ENCODE results near the gene FHAD1.

Gene FHAD1

DNA sequence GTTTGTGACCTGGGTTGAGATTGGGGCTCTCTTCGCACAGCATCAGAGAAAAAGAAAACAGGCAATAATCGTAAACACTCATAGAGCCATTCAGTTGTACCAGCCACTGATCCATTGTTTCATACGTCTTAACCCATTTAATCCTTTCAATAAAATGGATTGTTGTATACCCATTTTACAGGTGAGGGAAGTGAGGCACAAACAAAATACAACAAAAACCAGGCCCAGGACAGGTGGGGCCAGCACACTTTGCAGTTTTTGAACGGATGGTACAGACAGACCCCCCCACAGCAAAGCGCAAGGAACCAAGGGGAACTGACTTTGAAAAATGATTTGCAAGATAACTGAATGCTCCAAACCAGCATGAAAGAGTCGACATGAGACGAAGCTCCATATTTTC lies 4.3 kb upstream of the FHAD1 start:
- Histone ChIP-seq H3K36me3 (ENCODE audit: insufficient read depth, low read length) (no peaks in the 10 kb centered on the region; the same call in 1 of the 2 replicates), H3K4me2 (ENCODE audit: low read length) (no peak overlapping the region), H3K4me3 (ENCODE audit: low read depth, low read length, poor library complexity, severe bottlenecking) (no peak overlapping the region), H3K9me2 (ENCODE audit: low read depth, low read length) (no peaks in the 10 kb centered on the region), H4K20me1 (ENCODE audit: insufficient read depth, low read length) (no peaks in the 10 kb centered on the region), H3F3A (ENCODE audit: insufficient read depth, low read length) (no peaks in the 10 kb centered on the region), H3K27ac (ENCODE audit: low read depth, low read length, poor library complexity, severe bottlenecking) (no peak overlapping the region), H3K9me3 (ENCODE audit: low read length) (no peaks in the 10 kb centered on the region), H2AFZ (ENCODE audit: low read length) (no peak overlapping the region), H3K27me3 (ENCODE audit: insufficient read depth, low read length) (no peaks in the 10 kb centered on the region; the same call in 1 of the 2 replicates), H3K9ac (ENCODE audit: low read length) (no peak overlapping the region), H3K4me1 (ENCODE audit: insufficient read depth, low read length, severe bottlenecking) (no peaks in the 10 kb centered on the region), H3K79me2 (ENCODE audit: insufficient read depth, low read length) (no peaks in the 10 kb centered on the region)
- no peak for TF ChIP-seq EZH2 (IDR thresholded peaks at IDR 0.05; ENCODE audit: borderline replicate concordance, low read length)
- TF ChIP-seq, protein P1, sequence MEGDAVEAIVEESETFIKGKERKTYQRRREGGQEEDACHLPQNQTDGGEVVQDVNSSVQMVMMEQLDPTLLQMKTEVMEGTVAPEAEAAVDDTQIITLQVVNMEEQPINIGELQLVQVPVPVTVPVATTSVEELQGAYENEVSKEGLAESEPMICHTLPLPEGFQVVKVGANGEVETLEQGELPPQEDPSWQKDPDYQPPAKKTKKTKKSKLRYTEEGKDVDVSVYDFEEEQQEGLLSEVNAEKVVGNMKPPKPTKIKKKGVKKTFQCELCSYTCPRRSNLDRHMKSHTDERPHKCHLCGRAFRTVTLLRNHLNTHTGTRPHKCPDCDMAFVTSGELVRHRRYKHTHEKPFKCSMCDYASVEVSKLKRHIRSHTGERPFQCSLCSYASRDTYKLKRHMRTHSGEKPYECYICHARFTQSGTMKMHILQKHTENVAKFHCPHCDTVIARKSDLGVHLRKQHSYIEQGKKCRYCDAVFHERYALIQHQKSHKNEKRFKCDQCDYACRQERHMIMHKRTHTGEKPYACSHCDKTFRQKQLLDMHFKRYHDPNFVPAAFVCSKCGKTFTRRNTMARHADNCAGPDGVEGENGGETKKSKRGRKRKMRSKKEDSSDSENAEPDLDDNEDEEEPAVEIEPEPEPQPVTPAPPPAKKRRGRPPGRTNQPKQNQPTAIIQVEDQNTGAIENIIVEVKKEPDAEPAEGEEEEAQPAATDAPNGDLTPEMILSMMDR (IDR thresholded peaks at IDR 0.05; ENCODE audit: low read length), result no peak

DNA sequence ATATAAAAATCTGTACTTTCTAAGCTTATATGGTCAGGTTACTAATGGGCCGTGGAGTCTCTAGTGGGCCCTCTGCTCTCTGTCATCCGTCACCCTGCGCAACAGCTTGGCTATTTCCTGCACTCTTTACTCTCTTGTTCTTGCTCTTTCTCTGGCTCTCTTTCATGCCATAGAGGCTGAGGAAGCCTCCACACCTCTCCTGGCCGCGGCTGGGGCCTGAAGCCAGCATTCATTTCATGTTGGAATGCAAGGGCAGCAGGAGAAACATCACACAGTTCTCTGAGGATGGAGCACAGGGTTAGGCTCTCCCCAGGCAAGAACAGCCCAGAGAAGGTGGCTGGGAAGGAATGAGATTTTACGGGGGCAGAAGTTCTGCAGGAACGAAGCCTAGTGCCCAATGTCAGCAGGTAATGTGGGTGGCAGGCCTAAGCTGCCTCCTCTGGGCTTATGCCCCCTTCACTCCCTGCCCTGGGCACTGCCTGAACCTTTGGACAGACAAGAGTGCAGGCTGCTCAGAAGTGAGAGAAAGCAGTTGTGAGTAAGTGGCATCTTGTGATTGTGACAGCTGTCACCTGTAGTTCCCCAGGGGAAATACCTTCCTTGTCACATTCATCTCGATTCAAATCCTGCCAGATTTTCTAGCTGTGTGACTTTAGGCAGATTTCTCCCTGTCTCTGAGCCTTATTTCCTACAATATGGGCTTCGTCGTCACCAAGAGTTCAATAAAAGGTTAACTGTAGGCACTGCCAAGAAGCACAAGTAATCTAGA lies 3.6 kb upstream of the FHAD1 start:
- Histone ChIP-seq H3K9me3 (ENCODE audit: low read length) (no peaks in the 10 kb centered on the region), H3K4me1 (ENCODE audit: insufficient read depth, low read length, severe bottlenecking) (no peaks in the 10 kb centered on the region), H4K20me1 (ENCODE audit: insufficient read depth, low read length) (no peaks in the 10 kb centered on the region), H3K27ac (ENCODE audit: low read depth, low read length, poor library complexity, severe bottlenecking) (no peak overlapping the region), H3K36me3 (ENCODE audit: insufficient read depth, low read length) (no peaks in the 10 kb centered on the region; the same call in 1 of the 2 replicates), H3K4me2 (ENCODE audit: low read length) (no peak overlapping the region), H3K79me2 (ENCODE audit: insufficient read depth, low read length) (no peaks in the 10 kb centered on the region), H3K4me3 (ENCODE audit: low read depth, low read length, poor library complexity, severe bottlenecking) (no peak overlapping the region), H3F3A (ENCODE audit: insufficient read depth, low read length) (no peaks in the 10 kb centered on the region), H3K9ac (ENCODE audit: low read length) (no peak overlapping the region), H3K27me3 (ENCODE audit: insufficient read depth, low read length) (no peaks in the 10 kb centered on the region; the same call in 1 of the 2 replicates), H2AFZ (ENCODE audit: low read length) (no peak overlapping the region), H3K9me2 (ENCODE audit: low read depth, low read length) (no peaks in the 10 kb centered on the region)
- TF ChIP-seq, protein P1 (IDR thresholded peaks at IDR 0.05; ENCODE audit: low read length), result no peak
- no peak for TF ChIP-seq EZH2 (IDR thresholded peaks at IDR 0.05; ENCODE audit: borderline replicate concordance, low read length)

DNA sequence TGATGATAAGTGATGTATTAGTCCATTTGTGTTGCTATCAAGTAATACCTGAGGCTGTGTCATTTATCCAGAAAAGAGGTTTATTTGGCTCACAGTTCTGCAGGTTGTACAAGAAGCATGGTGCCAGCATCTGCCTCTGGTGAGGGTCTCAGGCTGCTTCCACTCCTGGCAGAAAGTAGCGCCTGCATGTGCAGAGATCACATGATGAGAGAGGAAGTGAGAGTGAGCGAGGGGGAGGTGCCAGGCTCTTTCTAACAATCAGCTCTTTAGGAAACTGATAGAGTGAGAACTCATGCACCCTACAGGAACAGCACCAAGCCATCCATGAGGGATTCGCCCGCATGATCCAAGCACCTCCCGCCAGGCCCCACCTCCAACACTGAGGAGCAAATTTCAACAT lies 2.2 kb upstream of the FHAD1 start:
- no peak overlapping the region for H3K4me2 ChIP-seq (ENCODE audit: low read length)
- no peaks in the 10 kb centered on the region for H3K4me1 ChIP-seq (ENCODE audit: insufficient read depth, low read length, severe bottlenecking)
- no peaks in the 10 kb centered on the region; the same call in 1 of the 2 replicates for H3K27me3 ChIP-seq (ENCODE audit: insufficient read depth, low read length)
- no peaks in the 10 kb centered on the region for H3K9me3 ChIP-seq (ENCODE audit: low read length)
- H3K9ac ChIP-seq (ENCODE audit: low read length), result no peak overlapping the region
- H3K9me2 ChIP-seq (ENCODE audit: low read depth, low read length), result no peaks in the 10 kb centered on the region
- no peak overlapping the region for H3K27ac ChIP-seq (ENCODE audit: low read depth, low read length, poor library complexity, severe bottlenecking)
- TF ChIP-seq, protein P1 (IDR thresholded peaks at IDR 0.05; ENCODE audit: low read length), result no peak
- TF ChIP-seq EZH2 (IDR thresholded peaks at IDR 0.05; ENCODE audit: borderline replicate concordance, low read length), result no peak
- no peaks in the 10 kb centered on the region for H4K20me1 ChIP-seq (ENCODE audit: insufficient read depth, low read length)
- H3K79me2 ChIP-seq (ENCODE audit: insufficient read depth, low read length), result no peaks in the 10 kb centered on the region
- H3K4me3 ChIP-seq (ENCODE audit: low read depth, low read length, poor library complexity, severe bottlenecking), result no peak overlapping the region
- no peaks in the 10 kb centered on the region for H3F3A ChIP-seq (ENCODE audit: insufficient read depth, low read length)
- H3K36me3 ChIP-seq (ENCODE audit: insufficient read depth, low read length), result no peaks in the 10 kb centered on the region; the same call in 1 of the 2 replicates
- H2AFZ ChIP-seq (ENCODE audit: low read length), result no peak overlapping the region

Measured in OCI-LY1 (cell line).